CD4-positive, alpha-beta T cell (primary cell): ENCODE results near the gene VIM. TPM values are rescaled to one million over a fixed set of nuclear protein-coding genes. Genes with fewer than 3 reads are reported as not detected.

Experiments used
- ATAC-seq: fragments of 200-7000 bp; cut with Tn5 transposase; one replicate; pipeline ENCODE4 v1.10.0; 2022; ENCODE audit warnings: mild to moderate bottlenecking; ENCODE audit not compliant: poor library complexity
- CTCF ChIA-PET: fragments of 350-600 bp; sonication (Branson Sonifier 250); formaldehyde crosslinking; loops from one replicate; lab custom pipeline; 2021; ENCODE audit warnings: antibody characterized with exemption, inconsistent platforms; lab: Charles Lee
- POLR2A ChIA-PET: fragments of 350-600 bp; sonication (Branson Sonifier 250); formaldehyde crosslinking; loops from one replicate; lab custom pipeline; 2021; ENCODE audit warnings: antibody characterized with exemption, inconsistent platforms; lab: Charles Lee
- DNase-seq, 14 experiments: peaks; one replicate each; pipeline ENCODE4 v3.0.0-alpha.2; 2013 to 2020; ENCODE audit warnings: mixed read lengths in 2 of 14
- H3K27ac ChIP-seq, 2 donors: one replicate each; pipeline versions ENCODE4 v1.5.1 to v1.7.0; 2013; ENCODE audit warnings: low read length in 2 of 2, low read depth in 1 of 2, mild to moderate bottlenecking in 1 of 2
- H3K27me3 ChIP-seq, 2 experiments: 1 replicate in 1 of 2; 2 replicates in 1 of 2; pipeline versions ENCODE4 v1.6.1 to v1.7.0; 2013; ENCODE audit warnings: low read length in 2 of 2, control low read depth in 1 of 2, mild to moderate bottlenecking in 1 of 2, moderate library complexity in 1 of 2; ENCODE audit not compliant: insufficient read depth in 2 of 2, control insufficient read depth in 1 of 2
- H3K36me3 ChIP-seq: one replicate; pipeline ENCODE4 v1.6.1; 2013; ENCODE audit warnings: low read length, control low read depth; ENCODE audit not compliant: insufficient read depth
- H3K4me1 ChIP-seq: one replicate; pipeline ENCODE4 v1.6.1; 2013; ENCODE audit warnings: low read length, control low read depth; ENCODE audit not compliant: insufficient read depth
- H3K4me3 ChIP-seq: one replicate; pipeline ENCODE4 v1.5.1; 2013; ENCODE audit warnings: mild to moderate bottlenecking, low read length, moderate library complexity
- H3K9me3 ChIP-seq, 2 experiments: 1 replicate in 1 of 2; 2 replicates in 1 of 2; pipeline versions ENCODE4 v1.6.1 to v1.7.0; 2013; ENCODE audit warnings: low read length in 2 of 2, mild to moderate bottlenecking in 2 of 2, control low read depth in 1 of 2, moderate library complexity in 1 of 2; ENCODE audit not compliant: control insufficient read depth in 1 of 2, insufficient read depth in 1 of 2
- H3K27ac Mint-ChIP-seq: one replicate; pipeline ENCODE4 v1.8.0; 2020; ENCODE audit warnings: mixed read lengths
- H3K27me3 Mint-ChIP-seq: one replicate; pipeline ENCODE4 v1.8.0; 2021; ENCODE audit warnings: mixed read lengths
- H3K36me3 Mint-ChIP-seq: one replicate; pipeline ENCODE4 v1.8.0; 2021; ENCODE audit warnings: low read depth, mixed read lengths
- H3K4me1 Mint-ChIP-seq: one replicate; pipeline ENCODE4 v1.8.0; 2021; ENCODE audit warnings: low read depth, mixed read lengths
- H3K4me3 Mint-ChIP-seq: one replicate; pipeline ENCODE4 v1.8.0; 2020; ENCODE audit warnings: mild to moderate bottlenecking, mixed read lengths
- H3K9me3 Mint-ChIP-seq: one replicate; pipeline ENCODE4 v1.8.0; 2020; ENCODE audit warnings: mixed read lengths
- CTCF ChIP-seq: fragments of 200-600 bp; IDR thresholded peaks from one replicate; pipeline ENCODE4 v1.8.0; 2022; ENCODE audit warnings: antibody characterized with exemption, mild to moderate bottlenecking
- intact Hi-C, 2 experiments: fragments of 100-400 bp; cut with DNase I in 1 of 2; cut with micrococcal nuclease in 1 of 2; formaldehyde crosslinking; loops; one replicate each; pipeline versions ENCODE4 v1.15.1 to v1.9.0; 2023 to 2025; cut with DNase I, micrococcal nuclease
- total RNA-seq, 174 experiments: library from RNA in 2 of 174; stranded (reverse) in 2 of 174; gene quantifications; one replicate each; pipeline ENCODE4 v1.2.3 and lab custom pipeline; 2021 to 2026

VIM gene
- total RNA-seq, 2 experiments from 2014 or later = 1,576 to 1,603 TPM

GRCh38 chr10:17181751-17182150 is 46.3 kb upstream of the VIM start:
- DNase-seq (no peak), ATAC-seq (no peak)
- no peaks in the 10 kb centered on the region for H3K9me3 ChIP-seq
- no peak for TF ChIP-seq CTCF
- no peaks in the 10 kb centered on the region for H3K36me3 Mint-ChIP-seq
- H3K4me3 Mint-ChIP-seq = no peak overlapping the region
- H3K4me1 Mint-ChIP-seq = peaks cover 2% of the 10 kb centered on the region
- no peaks in the 10 kb centered on the region for H3K27me3 Mint-ChIP-seq
- no peak overlapping the region for H3K4me3 ChIP-seq
- H3K9me3 Mint-ChIP-seq = no peaks in the 10 kb centered on the region
- POLR2A ChIA-PET = interaction anchor here (0.9 kb wide), 1 partner anchor 19 kb away, joined by 3 read pairs; no protein-coding TSS in a partner anchor
- H3K27ac Mint-ChIP-seq = no peak overlapping the region
- H3K27me3 ChIP-seq = no peaks in the 10 kb centered on the region
- CTCF ChIA-PET = interaction anchor here (2.1 kb wide), 1 partner anchor 13 kb away, joined by 8 read pairs; no protein-coding TSS in a partner anchor
- no peak overlapping the region for H3K27ac ChIP-seq
- no peaks in the 10 kb centered on the region for H3K36me3 ChIP-seq
- H3K4me1 ChIP-seq = no peaks in the 10 kb centered on the region
- intact Hi-C loops = no loop called here

- H3K27ac Mint-ChIP-seq = no peak overlapping the region
- CTCF ChIA-PET = interaction anchor here (2.1 kb wide), 1 partner anchor 14 kb away, joined by 8 read pairs; no protein-coding TSS in a partner anchor
- H3K4me1 Mint-ChIP-seq = no peaks in the 10 kb centered on the region
- no peaks in the 10 kb centered on the region for H3K27me3 Mint-ChIP-seq
- no peak overlapping the region for H3K4me3 Mint-ChIP-seq
- Histone ChIP-seq H3K36me3 (no peaks in the 10 kb centered on the region), H3K27ac (no peak overlapping the region), H3K4me3 (no peak overlapping the region), H3K9me3 (no peaks in the 10 kb centered on the region), H3K27me3 (no peaks in the 10 kb centered on the region), H3K4me1 (no peaks in the 10 kb centered on the region)
- no peaks in the 10 kb centered on the region for H3K36me3 Mint-ChIP-seq
- no peak for TF ChIP-seq CTCF
- intact Hi-C loops = no loop called here
- POLR2A ChIA-PET = no interaction called here
- DNase-seq (peak in 1 of 14 experiments; percentile 26), ATAC-seq (no peak)
- no peaks in the 10 kb centered on the region for H3K9me3 Mint-ChIP-seq
Measured at GRCh38 chr10:17183110-17183509, 44.9 kb upstream of the VIM start.

GRCh38 chr10:17185873-17186272 is 42.2 kb upstream of the VIM start:
- ATAC-seq = no peak
- CTCF ChIA-PET = no interaction called here

More at GRCh38 chr10:17185873-17186272, 42.2 kb upstream of the VIM start:
- H3K27ac ChIP-seq = no peak overlapping the region
- Mint-ChIP-seq H3K4me3 (no peak overlapping the region), H3K27me3 (no peaks in the 10 kb centered on the region), H3K9me3 (no peaks in the 10 kb centered on the region), H3K27ac (no peak overlapping the region), H3K4me1 (peaks cover 13% of the 10 kb centered on the region), H3K36me3 (no peaks in the 10 kb centered on the region)
- no peak for DNase-seq
- no peaks in the 10 kb centered on the region for H3K27me3 ChIP-seq
- POLR2A ChIA-PET = no interaction called here
- H3K9me3 ChIP-seq = no peaks in the 10 kb centered on the region
- no peak overlapping the region for H3K4me3 ChIP-seq
- no peaks in the 10 kb centered on the region for H3K4me1 ChIP-seq
- no peaks in the 10 kb centered on the region for H3K36me3 ChIP-seq
- no peak for TF ChIP-seq CTCF
- intact Hi-C loops = no loop called here
